CD4-positive, alpha-beta T cell treated with Interferon alpha-2 for 1 hour (primary cell): Measurements from ENCODE around the gene U2AF1.
"Not testable (repeated sequence)": the region's sequence is repeated elsewhere in the genome, so short reads cannot be mapped to it uniquely, and the experiment has no call there.

Source experiments
- DNase-seq, 2 donors: peaks; one replicate each; pipeline ENCODE4 v3.0.0-alpha.2; 2020 to 2022

The U2AF1 gene

GRCh38 chr21:43106965-43107793 is at the start of gene U2AF1:
Gene U2AF1 (minus strand): TSS chr21:43107570. CDS start chr21:43107494, 76 bp downstream.
- DNase-seq, result peak; percentile 81 to 88

DNA sequence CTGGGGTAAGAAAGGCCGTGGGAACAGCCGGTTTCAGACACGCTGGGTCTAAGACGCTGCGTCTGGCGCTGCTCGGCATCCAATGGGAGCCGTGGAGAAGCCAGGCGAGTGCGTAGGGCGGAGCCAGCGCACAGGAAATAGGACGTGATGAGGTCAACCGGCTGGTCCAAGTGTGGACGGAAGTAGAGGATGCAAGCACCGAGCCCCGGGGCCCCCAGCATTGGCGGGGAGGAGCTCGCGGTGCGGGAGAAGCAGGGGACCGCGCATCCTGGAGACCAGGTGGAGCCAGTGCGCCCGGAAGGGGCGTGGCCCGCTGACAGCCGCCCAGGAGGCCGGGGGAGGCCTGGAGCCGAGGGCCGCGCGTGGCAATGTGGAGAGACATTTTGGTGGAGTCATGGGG is 46.2 kb upstream of the U2AF1 start:
- DNase-seq, result not testable (repeated sequence)

- DNase-seq, result not testable (repeated sequence)
Measured at GRCh38 chr21:43149344-43149743, 42.0 kb upstream of the U2AF1 start.

DNA sequence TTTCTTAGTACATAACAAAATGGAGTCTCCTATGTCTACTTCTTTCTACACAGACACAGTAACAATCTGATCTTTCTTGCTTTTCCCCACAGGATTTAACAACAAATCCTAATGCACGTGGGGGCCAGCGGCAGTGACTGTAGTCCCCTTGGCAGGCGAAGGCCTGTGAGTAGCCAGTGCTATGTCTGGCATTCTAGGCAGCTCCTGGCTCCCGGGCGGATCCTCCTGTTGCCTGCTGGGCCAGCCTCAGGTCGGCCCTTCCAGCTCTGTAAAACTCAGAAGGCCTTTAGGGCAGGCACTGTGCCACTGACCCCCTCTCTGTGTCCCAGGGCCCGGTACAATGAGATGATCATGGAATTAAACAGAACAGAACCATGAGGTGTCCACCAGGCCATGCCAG is 40.6 kb upstream of the U2AF1 start:
- DNase-seq, result not testable (repeated sequence)

DNA sequence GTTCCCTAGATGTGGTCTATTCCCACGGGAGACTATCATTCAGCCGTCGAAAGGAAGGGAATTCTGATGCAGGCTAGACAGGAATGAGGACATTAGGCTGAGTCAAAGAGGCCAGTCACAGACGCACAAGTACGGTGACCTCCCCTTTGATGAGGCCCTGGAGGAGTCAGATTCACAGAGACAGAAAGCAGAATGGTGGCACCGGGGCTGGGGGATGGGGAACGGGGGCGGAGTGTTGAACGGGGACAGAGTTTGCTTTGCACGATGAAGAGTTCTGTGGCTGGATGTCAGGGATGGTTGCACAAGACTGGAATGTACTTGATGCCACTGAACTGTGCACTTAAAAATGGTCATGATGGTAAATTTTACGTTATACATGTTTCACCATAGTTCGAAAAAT is 39.3 kb upstream of the U2AF1 start:
- not testable (repeated sequence) for DNase-seq

GRCh38 chr21:43141407-43141806 is 34.0 kb upstream of the U2AF1 start:
- not testable (repeated sequence) for DNase-seq

- DNase-seq, result not testable (repeated sequence)
Measured at GRCh38 chr21:43138944-43139343, 31.6 kb upstream of the U2AF1 start.

DNA sequence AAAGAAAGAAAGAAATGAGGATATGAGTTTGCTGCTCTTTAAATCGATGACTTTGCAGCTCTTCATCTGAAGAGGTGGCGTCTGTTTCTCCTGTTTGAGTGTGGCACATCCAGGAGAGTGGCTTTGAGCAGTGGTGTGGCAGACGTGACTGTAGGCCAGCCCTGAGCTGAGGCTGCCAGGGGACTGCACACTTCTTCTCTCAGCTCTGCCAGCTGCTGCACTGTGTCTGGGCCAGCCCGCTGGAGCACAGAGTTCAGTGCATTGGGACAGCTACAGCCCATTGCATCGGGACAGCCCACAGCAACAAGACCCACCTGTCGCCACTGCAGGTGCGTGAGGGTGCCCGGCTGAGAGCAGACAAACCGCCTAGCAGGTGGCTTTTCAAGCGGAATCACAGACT is 27.1 kb upstream of the U2AF1 start:
- not testable (repeated sequence) for DNase-seq

GRCh38 chr21:43130094-43130493 is 22.7 kb upstream of the U2AF1 start:
- DNase-seq, result not testable (repeated sequence)

DNA sequence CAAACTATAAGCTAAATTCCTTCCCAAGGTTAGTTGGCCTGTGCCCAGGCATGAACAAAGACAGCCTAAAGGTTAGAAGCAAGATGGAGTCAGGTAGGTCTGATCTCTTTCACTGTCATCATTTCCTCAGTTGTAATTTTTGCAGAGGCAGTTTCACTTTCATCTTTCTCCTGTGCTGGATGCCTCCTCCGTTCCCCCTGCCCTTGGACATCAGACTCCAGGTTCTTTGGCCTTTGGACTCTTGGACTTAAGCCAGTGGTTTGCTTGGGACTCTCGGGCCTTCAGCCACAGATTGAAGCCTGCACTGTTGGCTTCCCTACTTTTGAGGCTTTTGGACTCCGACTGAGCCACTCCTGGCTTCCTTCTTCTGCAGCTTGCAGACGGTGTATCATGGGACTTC is 8.6 kb upstream of the U2AF1 start:
- DNase-seq, result not testable (repeated sequence)

- not testable (repeated sequence) for DNase-seq
Measured at GRCh38 chr21:43114483-43114882, 7.1 kb upstream of the U2AF1 start.

DNA sequence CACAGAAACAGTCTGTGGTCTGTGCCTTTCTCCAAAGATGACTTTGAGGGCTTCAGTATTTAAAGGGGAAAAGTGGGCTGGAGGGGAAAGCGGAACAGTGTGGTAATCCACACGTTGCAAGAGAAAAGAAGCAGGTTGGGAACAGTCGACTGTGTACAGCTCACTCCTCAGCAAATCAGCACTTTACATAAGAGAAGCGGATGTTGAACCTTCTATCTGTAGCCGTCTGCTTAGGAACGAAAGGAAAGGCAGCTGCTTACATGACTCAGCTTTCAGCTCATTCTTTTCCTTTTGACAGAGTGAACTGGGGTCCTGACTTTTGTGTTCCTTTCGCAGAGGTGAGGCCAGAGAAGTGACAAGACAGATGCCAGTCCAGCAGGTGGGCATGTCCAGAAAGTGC is 1.6 kb upstream of the U2AF1 start:
- not testable (repeated sequence) for DNase-seq

GRCh38 chr21:43108177-43108576 is 807 bp upstream of the U2AF1 start:
- not testable (repeated sequence) for DNase-seq

DNA sequence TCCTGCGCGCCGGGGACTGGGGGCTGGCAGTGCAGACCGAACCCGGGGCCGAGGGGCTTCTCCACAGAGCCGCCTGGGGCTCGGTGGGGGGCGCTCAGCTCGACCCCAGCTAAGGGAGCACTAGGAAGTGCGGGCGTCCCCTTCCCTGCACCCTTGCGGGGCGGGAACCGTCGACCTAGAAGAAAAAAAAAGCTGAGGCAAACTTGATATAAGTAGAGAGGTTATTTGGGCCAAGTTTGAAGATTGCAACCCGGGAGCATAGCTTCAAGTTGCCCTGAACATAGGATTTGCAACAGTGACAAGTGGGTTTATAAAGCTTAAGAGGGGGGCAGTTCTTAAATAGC is 396 bp upstream of the U2AF1 start:
- DNase-seq, result not testable (repeated sequence)

DNA sequence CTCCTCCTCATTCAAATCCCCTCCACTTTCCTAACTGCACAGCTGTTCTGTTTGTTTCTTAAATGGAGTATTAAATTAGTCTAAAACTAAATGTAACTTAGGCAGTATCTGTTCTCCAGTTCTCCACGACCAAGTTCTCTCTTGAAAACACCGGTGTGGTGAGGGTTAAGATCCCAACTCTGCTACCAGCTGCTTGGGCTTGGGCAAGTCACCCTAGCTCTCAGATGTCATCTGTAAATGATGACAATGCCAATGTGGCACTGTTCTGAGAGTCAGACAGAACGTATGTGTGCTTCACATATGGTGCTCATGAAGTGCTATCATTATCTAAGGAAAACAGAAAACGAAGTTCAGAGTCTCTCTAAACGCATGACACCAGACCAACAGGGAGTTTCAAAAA is 2.7 kb downstream of the U2AF1 start:
- not testable (repeated sequence) for DNase-seq

- not testable (repeated sequence) for DNase-seq
Measured at GRCh38 chr21:43102281-43102680, 5.1 kb downstream of the U2AF1 start.

- DNase-seq, result not testable (repeated sequence)
Measured at GRCh38 chr21:43101676-43102075, 5.7 kb downstream of the U2AF1 start.

GRCh38 chr21:43101000-43101399 is 6.4 kb downstream of the U2AF1 start:
- DNase-seq, result not testable (repeated sequence)

DNA sequence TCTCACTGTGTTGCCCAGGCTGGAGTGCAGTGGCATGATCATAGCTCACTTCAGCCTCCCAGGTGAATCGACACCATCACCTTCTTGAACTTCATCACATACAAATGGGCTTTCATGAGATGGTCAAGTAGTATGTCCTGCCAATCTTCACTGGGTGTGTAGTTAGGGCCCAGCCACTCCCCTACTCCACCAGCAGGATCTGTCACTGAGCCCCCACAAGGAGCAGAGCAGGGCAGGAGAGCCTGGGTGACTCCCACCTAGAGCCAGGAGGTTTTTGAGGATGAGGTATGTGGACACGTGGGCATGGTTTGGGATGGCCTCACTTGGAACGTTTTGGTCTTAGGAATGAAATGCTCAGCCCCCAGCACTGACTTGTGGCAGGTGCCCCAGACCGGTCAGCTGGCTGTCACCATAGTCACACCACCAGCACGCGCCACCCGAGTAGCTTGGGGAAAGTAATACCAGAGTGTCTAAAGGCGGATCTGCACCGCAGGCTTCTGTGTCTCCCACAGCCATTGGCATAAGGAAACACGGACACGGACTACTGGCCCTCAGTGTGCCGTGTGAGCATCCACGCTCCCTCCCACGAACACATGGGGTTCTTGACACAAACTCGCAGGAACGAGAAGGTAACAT is 15.3 kb downstream of the U2AF1 start:
- DNase-seq, result not testable (repeated sequence)

- not testable (repeated sequence) for DNase-seq
Measured at GRCh38 chr21:43090947-43091346, 16.4 kb downstream of the U2AF1 start.

- not testable (repeated sequence) for DNase-seq
Measured at GRCh38 chr21:43089463-43089862, 17.9 kb downstream of the U2AF1 start.

DNA sequence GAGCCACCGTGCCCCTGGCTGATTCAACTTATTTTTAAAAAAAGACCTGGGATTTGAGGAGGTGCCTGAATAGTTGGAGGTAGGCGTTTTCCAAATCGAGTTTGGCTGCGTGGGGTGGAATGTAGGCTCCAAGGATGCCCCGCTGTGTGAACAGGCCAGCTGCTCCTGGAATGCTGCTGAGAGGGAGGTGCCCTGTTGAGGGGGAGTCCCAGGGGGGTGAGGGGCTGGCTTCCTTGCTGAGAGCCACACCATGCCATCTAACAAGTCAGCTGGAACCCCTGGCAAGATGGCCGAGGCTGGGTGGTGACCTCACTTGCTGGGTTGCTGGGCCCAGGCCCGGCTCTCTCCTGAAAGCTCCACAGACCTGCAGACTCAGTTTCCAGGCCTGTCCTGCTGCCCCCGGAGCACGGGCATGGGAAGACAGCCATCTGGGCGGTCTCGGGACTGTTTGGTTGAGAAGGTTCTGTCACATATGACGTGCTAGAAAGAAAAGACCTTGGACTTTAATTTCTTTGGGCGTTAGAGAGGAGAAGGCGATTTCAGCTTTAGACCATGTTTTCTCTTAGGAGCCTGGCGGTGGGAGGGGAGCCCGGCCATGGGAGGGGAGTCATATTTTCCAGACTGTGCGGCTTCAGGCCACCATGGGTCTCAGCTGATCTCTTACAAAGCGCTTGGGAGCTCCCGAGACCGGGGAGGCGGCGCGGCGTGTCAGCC is 24.6 kb downstream of the U2AF1 start:
- DNase-seq, result not testable (repeated sequence)

DNA sequence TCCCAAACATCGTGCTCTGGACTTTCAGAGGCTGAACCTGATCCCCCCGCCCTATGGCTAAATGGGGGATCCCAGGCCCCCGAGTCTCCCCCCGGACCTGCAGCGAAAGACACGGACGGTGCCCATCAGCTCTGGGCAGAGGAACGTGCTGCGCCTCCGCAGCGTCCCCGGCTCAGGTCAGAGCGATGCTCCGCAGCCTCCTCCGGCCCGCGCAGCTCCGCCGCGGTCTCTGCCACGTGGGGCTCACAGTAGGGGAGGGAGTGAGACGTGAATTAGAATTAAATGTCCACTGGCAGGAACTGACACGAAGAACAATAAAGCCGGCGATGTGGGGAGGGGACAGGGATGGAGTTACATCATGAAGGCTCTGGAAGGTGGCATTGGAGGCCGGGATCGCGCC is 30.7 kb downstream of the U2AF1 start:
- not testable (repeated sequence) for DNase-seq
